HG03378 (cell line): ENCODE results near the gene OR52K1.

Source experiments
- ATAC-seq: cut with Tn5 transposase; IDR thresholded peaks from one replicate; pipeline ENCODE4 v1.9.1; 2021; ENCODE audit warnings: mild to moderate bottlenecking, moderate library complexity; ENCODE audit not compliant: unreplicated experiment

The OR52K1 gene

DNA sequence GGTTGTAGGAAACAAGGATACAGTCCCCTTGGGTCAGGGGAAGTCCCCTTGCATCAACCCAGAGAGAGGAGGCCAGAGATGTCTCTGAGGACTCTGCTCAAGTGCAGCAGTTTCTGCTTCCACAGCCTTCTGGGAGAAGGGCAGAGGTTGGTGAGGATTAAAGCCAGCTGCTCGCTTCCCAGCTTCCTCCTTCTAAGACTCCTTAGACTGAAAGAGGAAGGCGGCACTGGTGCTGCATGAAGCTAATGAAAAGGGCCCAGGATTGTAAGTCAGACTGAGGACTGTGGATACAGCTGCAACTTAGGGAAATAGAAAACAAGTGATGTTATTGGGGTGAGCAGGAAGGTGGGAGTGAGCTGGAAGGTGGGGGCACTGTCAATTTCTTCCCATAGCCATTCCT, at the start of gene OR52K1:
TSS of gene OR52K1 (plus strand) at position 202 of the 400 bp plus-strand sequence. CDS start 6,255 bp downstream, outside the sequence.
- ATAC-seq: no peak

GRCh38 chr11:4433856-4434255, 48.6 kb upstream of the OR52K1 start:
- ATAC-seq: no peak

- ATAC-seq: no peak
Measured at GRCh38 chr11:4436411-4436810, 46.0 kb upstream of the OR52K1 start.

- ATAC-seq: no peak
Measured at GRCh38 chr11:4441515-4441914, 40.9 kb upstream of the OR52K1 start.

- no peak for ATAC-seq
Measured at GRCh38 chr11:4443232-4443891, 39.1 kb upstream of the OR52K1 start.

GRCh38 chr11:4448995-4449394, 33.5 kb upstream of the OR52K1 start, which contains the start of gene OR52K2:
Gene OR52K2, plus strand, starts transcription at chr11:4449295. Its CDS starts 45 bp downstream, at chr11:4449340.
- no peak for ATAC-seq

DNA sequence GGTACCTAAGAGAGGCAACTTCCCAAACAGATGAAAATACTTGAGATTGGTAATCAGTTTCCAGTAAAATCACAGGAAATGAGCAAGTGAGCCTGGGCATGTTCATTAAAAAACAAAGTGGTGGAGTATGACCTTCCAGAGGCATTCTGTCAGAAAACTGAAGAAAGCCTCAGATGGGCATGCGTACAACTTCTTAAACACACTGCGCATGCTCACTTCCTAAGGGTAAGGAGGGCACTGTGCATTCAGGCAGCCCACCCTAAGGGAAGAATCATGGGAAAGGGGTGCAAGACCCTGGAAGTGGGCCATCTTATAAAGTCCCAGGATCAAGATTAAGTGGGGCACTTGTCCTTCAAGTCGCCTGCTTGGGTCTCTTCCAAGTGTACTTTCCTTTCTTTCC, 29.3 kb upstream of the OR52K1 start:
- ATAC-seq: no peak

GRCh38 chr11:4454021-4454420, 28.4 kb upstream of the OR52K1 start:
- ATAC-seq: no peak

DNA sequence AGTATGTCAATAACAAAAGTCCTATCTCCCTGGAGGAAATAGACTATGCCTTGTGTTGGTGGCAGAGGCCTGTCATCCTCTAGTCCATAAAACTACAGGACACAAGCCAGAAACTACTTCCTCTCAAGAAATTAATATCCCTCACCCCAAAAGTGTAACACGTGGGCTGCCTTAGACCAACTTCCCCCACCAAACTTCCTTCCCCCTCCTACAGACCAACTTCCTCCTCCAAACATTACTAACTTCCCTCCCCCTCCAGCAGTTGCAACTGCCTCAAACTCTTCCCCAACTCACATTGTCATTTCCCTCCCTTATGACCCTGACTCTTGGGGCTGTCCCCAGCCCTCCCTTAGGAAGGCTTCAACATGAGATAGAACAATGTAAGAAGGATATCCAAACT, 27.0 kb upstream of the OR52K1 start:
- no peak for ATAC-seq

GRCh38 chr11:4459500-4459899, 22.9 kb upstream of the OR52K1 start:
- ATAC-seq: no peak

DNA sequence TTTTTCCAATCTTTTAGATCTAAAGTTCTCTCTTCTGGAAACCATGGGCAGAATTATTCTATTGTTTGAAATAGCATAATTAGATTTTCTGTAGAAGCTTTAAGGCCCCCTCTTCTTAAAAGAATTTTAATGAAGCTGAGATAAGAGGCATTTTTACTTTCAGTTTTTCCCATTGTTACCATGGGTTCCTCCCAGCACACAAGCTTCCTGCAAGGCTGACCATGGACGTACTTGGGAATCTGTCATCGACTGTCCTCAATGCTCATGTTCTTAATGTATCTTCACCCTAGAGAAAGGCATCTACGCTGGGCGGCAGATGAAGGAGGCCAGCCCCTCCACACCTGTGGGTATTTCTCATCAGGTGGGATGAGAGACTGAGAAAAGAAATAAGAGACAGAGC, 22.3 kb upstream of the OR52K1 start:
- ATAC-seq: no peak

GRCh38 chr11:4464216-4465159, 18.0 kb upstream of the OR52K1 start:
- no peak for ATAC-seq

GRCh38 chr11:4465407-4465806, 17.0 kb upstream of the OR52K1 start:
- no peak for ATAC-seq

- no peak for ATAC-seq
Measured at GRCh38 chr11:4466131-4466870, 16.1 kb upstream of the OR52K1 start.

GRCh38 chr11:4466871-4467442, 15.5 kb upstream of the OR52K1 start:
- peak; percentile 50 for ATAC-seq

DNA sequence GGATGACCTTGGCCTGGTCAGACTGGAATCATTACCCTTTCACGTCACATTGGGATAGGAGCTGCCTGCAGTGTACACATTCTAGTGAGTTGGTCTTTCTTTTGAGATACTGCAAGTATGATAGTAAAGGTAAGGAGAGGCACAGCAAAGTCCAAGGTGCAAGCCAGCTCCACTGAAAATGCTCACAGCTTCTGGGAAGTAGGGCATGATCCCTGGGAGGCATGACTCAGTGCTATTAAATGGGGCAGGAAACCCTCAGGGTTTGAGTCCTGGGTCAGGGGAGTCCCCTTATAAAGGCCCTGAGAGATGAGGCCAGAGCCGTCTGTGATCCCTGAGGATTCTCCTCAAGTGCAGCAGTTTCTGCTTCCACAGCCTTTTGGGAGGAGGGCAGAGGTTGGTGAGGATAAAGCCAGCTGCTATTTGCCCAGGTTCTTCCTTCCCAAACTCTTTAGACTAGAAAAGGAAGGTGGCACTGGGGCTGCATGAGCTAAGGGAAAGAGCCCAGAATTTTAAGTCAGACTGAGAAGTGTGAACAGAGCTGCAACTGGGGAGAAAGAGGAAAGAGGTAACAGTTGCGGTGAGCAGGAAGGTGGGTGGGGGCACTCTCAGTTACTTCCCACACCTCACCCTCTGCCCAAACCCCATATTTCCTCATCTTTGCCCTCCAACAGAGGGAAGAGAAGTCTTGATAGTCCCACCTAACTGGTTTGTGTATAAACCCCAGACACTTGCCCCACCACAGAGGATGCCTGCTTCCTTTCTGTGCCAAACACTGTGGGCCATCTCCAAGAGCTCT, 14.4 kb upstream of the OR52K1 start:
- no peak for ATAC-seq

DNA sequence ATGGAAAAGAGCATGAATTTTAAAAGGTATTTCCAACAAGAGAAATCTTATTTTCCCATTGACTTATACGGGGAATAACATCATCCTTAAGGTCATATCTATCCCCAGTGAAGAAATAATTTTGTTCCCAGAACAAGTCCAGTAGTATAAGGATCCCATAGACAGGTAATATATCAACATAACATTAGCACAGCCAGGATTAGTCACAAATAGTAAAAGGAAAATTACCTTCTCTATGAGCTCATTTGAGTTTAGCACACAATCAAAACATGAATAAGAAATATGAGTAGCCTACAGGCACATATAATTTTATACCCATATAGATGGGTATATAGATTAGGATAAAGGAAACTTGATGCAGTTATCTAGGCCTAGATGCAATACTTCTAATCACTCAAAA, 2.8 kb upstream of the OR52K1 start:
- ATAC-seq: no peak

- ATAC-seq: no peak
Measured at GRCh38 chr11:4480577-4481239, 1.7 kb upstream of the OR52K1 start.

- no peak for ATAC-seq
Measured at GRCh38 chr11:4481240-4481582, 1.2 kb upstream of the OR52K1 start.

DNA sequence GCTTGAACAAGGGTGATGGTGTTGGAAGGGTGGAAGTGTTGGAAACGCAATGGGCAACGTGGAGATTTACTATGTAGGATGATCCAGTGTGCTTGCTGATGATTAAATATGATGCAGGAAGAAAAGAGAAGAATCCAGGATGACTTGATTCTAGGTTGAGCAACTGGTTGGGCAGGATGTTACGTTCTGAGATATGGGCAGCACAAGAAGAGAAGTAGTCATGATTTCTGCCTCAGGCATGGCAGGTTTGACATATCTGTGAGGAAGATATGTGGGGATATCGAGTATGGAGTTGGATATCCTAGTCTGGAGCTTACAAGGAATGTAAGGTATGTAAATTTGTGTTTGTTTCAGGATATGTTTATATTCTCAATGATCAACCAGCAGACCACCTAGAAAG, 1.9 kb downstream of the OR52K1 start:
- no peak for ATAC-seq
